Vagina (tissue), 2 donors: ENCODE measurements around the gene FXYD3. TPM values are rescaled to one million over a fixed set of nuclear protein-coding genes. Genes with fewer than 3 reads are reported as not detected.

Source experiments
- DNase-seq, 2 donors: peaks; one replicate each; pipeline ENCODE4 v3.0.0-alpha.2; 2017; ENCODE audit errors: extremely low spot score in 2 of 2
- H3K27ac ChIP-seq: fragments of 200-600 bp; sonication (generic); one replicate; pipeline ENCODE4 v1.5.1; 2019
- H3K27me3 ChIP-seq: fragments of 200-600 bp; sonication (generic); one replicate; pipeline ENCODE4 v1.5.1; 2019
- H3K36me3 ChIP-seq, 2 donors: fragments of 200-600 bp; sonication (generic); one replicate each; pipeline ENCODE4 v1.5.1; 2017 to 2019
- H3K4me1 ChIP-seq: fragments of 200-600 bp; sonication (generic); one replicate; pipeline ENCODE4 v1.5.1; 2019
- H3K4me3 ChIP-seq, 2 donors: fragments of 200-600 bp; sonication (generic); 1 replicate in 1 of 2; 2 replicates in 1 of 2; pipeline ENCODE4 v1.5.1; 2016 to 2019
- H3K9me3 ChIP-seq: fragments of 200-600 bp; sonication (generic); one replicate; pipeline ENCODE4 v1.5.1; 2019
- CTCF ChIP-seq, 3 experiments: fragments of 450-650 bp in 2 of 3; fragments of 200-600 bp in 1 of 3; sonication (generic) in 1 of 3; IDR thresholded peaks; one replicate each; pipeline ENCODE4 v1.5.1; 2017 to 2019; ENCODE audit warnings: antibody characterized with exemption in 3 of 3, mild to moderate bottlenecking in 2 of 3, moderate library complexity in 2 of 3
- POLR2A ChIP-seq, 2 donors: fragments of 450-650 bp; IDR thresholded peaks; one replicate each; pipeline ENCODE4 v1.6.1; 2017; ENCODE audit warnings: antibody characterized with exemption in 2 of 2, mild to moderate bottlenecking in 2 of 2, moderate library complexity in 2 of 2
- POLR2AphosphoS5 ChIP-seq, 2 donors: sonication (generic); formaldehyde crosslinking; IDR thresholded peaks; one replicate each; pipeline ENCODE4 v1.9.0; 2017; ENCODE audit warnings: antibody characterized with exemption in 2 of 2, mild to moderate bottlenecking in 2 of 2, low read depth in 1 of 2; ENCODE audit not compliant: insufficient read depth in 1 of 2
- intact Hi-C: fragments of 100-400 bp; cut with DNase I; formaldehyde crosslinking; loops from one replicate; pipeline ENCODE4 v1.15.1; 2023
- total RNA-seq: library from RNA; depleted of rRNA; stranded (reverse); fragments of >200 nt; gene quantifications from one replicate; pipeline ENCODE4 v1.2.3, GENCODE V29; 2016

Gene FXYD3
- total RNA-seq, 1 donor from 2014 or later, result 788 TPM

DNA sequence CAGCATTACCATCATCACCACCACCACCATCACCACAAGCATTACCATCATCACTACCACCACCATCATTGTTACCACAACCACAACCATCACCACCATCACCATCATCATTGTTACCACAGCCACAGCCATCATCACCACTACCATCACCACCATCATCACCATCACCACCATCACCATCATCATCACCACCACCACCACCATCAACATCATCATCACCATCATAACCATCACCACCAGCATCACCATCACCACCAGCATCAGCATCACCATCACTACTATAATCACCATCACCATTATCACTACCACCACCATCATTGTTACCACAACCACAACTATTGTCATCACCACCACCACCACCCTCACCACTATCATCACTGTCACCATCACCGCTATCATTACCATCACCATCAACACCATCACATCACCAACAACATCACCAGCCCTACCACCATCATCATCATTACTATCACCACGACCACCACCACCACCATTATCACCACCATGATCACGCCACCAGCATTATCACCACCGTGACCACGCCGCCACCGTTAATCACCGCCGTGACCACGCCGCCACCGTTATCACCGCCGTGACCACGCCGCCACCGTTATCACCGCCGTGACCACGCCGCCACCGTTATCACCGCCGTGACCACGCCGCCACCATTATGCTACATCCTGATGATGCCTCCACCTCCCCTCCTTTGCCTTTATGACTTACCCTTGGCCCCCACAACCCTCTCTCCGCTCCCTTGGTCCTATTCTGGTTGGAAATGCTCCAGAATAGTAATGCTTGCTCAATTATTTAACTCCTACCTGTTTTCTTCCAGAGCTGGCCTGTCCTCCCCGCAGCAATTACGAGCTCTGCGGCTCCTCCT, 10.0 kb upstream of the FXYD3 start:
- Histone ChIP-seq H3K4me3 (no peak overlapping the region), H3K4me1 (no peaks in the 10 kb centered on the region), H3K36me3 (no peaks in the 10 kb centered on the region), H3K27me3 (no peaks in the 10 kb centered on the region), H3K27ac (no peak overlapping the region), H3K9me3 (no peaks in the 10 kb centered on the region)
- no peak for DNase-seq
- intact Hi-C loops, result no loop called here
- TF ChIP-seq POLR2AphosphoS5 (IDR thresholded peaks at IDR 0.05; ENCODE audit: insufficient read depth in 1 of 2, low read depth in 1 of 2), result no peak
- TF ChIP-seq POLR2A (IDR thresholded peaks at IDR 0.05), result no peak
- TF ChIP-seq CTCF (IDR thresholded peaks at IDR 0.05), result no peak

- TF ChIP-seq POLR2AphosphoS5 (IDR thresholded peaks at IDR 0.05; ENCODE audit: insufficient read depth in 1 of 2, low read depth in 1 of 2) (no peak), CTCF (IDR thresholded peaks at IDR 0.05) (no peak), POLR2A (IDR thresholded peaks at IDR 0.05) (no peak)
- H3K27ac ChIP-seq, result no peak overlapping the region
- intact Hi-C loops, result no loop called here
These were observed 9.4 kb upstream of the FXYD3 start for GRCh38 chr19:35106291-35106583.

GRCh38 chr19:35106898-35107541, 8.6 kb upstream of the FXYD3 start:
- Histone ChIP-seq H3K27ac (peak overlapping the region; percentile 35), H3K9me3 (no peaks in the 10 kb centered on the region), H3K4me3 (no peak overlapping the region), H3K36me3 (no peaks in the 10 kb centered on the region), H3K4me1 (no peaks in the 10 kb centered on the region), H3K27me3 (no peaks in the 10 kb centered on the region)
- intact Hi-C loops, result no loop called here
- no peak for DNase-seq
- TF ChIP-seq POLR2AphosphoS5 (IDR thresholded peaks at IDR 0.05; ENCODE audit: insufficient read depth in 1 of 2, low read depth in 1 of 2) (no peak), POLR2A (IDR thresholded peaks at IDR 0.05) (no peak), CTCF (IDR thresholded peaks at IDR 0.05) (no peak)

More at GRCh38 chr19:35106291-35106583, 9.4 kb upstream of the FXYD3 start:
- H3K36me3 ChIP-seq, result no peaks in the 10 kb centered on the region
- H3K4me1 ChIP-seq, result no peaks in the 10 kb centered on the region
- H3K27me3 ChIP-seq, result no peaks in the 10 kb centered on the region
- no peak for DNase-seq
- H3K9me3 ChIP-seq, result no peaks in the 10 kb centered on the region
- no peak overlapping the region for H3K4me3 ChIP-seq

DNA sequence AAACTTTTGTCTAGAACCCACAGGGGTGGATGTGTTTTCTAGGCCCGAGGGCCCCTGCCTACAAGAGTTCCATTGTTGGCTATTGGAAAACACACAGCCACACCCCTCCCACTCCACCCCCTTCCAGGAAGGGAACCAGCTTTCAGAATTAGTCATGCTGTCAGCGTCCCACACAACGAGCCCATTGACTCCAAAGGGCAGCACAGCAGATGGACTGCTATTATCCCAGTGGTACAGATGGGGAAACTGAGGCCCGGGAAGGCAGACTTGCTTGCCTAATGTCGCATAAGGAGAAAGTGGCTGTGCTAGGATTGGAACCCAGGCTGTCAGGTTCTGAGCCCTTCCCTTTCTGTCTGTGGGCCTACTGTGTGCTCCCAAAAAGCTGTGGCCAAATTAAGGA, 8.1 kb upstream of the FXYD3 start:
- peak in 1 of 2 donors; percentile 48 for TF ChIP-seq POLR2AphosphoS5 (IDR thresholded peaks at IDR 0.05; ENCODE audit: insufficient read depth in 1 of 2, low read depth in 1 of 2)
- no peak for TF ChIP-seq POLR2A (IDR thresholded peaks at IDR 0.05)
- TF ChIP-seq CTCF (IDR thresholded peaks at IDR 0.05), result no peak
- H3K9me3 ChIP-seq, result no peaks in the 10 kb centered on the region
- H3K27me3 ChIP-seq, result no peaks in the 10 kb centered on the region
- H3K4me1 ChIP-seq, result no peaks in the 10 kb centered on the region
- intact Hi-C loops, result no loop called here
- H3K27ac ChIP-seq, result peak overlapping the region; percentile 35
- no peaks in the 10 kb centered on the region for H3K36me3 ChIP-seq
- no peak overlapping the region for H3K4me3 ChIP-seq
- DNase-seq, result no peak

DNA sequence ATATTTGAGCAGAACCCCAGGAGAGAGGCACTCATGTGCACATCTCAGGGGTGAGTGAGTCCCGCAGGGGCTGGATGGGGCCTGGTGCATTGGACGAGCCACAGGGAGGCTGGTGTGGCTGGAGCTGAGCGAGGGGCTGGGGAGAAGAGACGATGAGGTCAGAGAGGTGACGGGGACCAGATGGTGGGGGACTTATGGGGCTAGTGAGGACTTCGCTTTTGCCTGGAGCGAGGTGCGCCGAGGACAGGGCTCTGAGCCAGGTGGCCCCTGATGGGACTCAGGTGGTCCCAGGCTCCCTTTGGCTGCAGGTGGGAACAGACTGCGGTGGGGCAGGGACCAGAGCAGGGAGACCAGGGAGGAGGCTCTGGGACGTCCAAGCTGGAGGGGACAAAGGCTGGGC, 6.9 kb upstream of the FXYD3 start:
- no peaks in the 10 kb centered on the region for H3K36me3 ChIP-seq
- H3K4me1 ChIP-seq, result no peaks in the 10 kb centered on the region
- no peak for DNase-seq
- no peaks in the 10 kb centered on the region for H3K27me3 ChIP-seq
- intact Hi-C loops, result no loop called here
- TF ChIP-seq POLR2AphosphoS5 (IDR thresholded peaks at IDR 0.05; ENCODE audit: insufficient read depth in 1 of 2, low read depth in 1 of 2) (no peak), POLR2A (IDR thresholded peaks at IDR 0.05) (no peak), CTCF (IDR thresholded peaks at IDR 0.05) (no peak)
- H3K9me3 ChIP-seq, result no peaks in the 10 kb centered on the region
- no peak overlapping the region for H3K4me3 ChIP-seq
- H3K27ac ChIP-seq, result peak overlapping the region; percentile 41
